Measurements from ENCODE around the gene MXRA7.

MXRA7 gene

DNA sequence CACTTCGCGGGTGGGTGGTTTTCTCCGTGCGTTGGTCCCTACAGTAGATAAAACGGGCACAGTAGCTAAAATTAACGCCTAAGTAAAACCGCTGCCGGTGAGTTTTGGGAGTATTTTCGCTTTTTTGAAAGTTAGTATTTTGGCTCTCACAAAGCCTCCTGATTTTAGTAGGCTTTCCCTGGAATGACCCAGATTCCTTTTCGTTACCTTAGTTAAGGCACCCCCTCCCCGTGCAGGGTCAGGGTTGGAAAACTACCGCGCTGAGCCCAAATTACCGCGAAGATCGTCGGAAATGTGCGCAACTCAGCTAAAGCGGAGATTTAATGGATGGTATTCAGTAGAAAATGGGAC is 38.9 kb downstream of the MXRA7 start:
- Histone ChIP-seq H3K27ac (ENCODE audit: low read length) (peak overlapping the region; percentile 92), H3K4me3 (ENCODE audit: low read depth in 1 of 2, low read length in 2 of 2) (peak overlapping the region; percentile 48 to 70), H3K4me1 (ENCODE audit: insufficient read depth, low read length) (peaks cover 32% of the 10 kb centered on the region), H2AFZ (ENCODE audit: low read depth, low read length) (peak overlapping the region; percentile 73), H3K4me2 (ENCODE audit: insufficient read depth, low read length) (peak overlapping the region; percentile 74), H3K79me2 (ENCODE audit: insufficient read depth, low read length) (peaks cover 8% of the 10 kb centered on the region), H3K36me3 (ENCODE audit: insufficient read depth, low read length) (no peaks in the 10 kb centered on the region), H3K27me3 (ENCODE audit: insufficient read depth, low read length, poor library complexity) (no peaks in the 10 kb centered on the region), H3K9me3 (ENCODE audit: insufficient read depth, low read length, severe bottlenecking) (no peaks in the 10 kb centered on the region), H3K9ac (ENCODE audit: low read depth, low read length) (peak overlapping the region; percentile 85), H4K20me1 (ENCODE audit: insufficient read depth, low read length) (no peaks in the 10 kb centered on the region)
- TF ChIP-seq, protein P1, sequence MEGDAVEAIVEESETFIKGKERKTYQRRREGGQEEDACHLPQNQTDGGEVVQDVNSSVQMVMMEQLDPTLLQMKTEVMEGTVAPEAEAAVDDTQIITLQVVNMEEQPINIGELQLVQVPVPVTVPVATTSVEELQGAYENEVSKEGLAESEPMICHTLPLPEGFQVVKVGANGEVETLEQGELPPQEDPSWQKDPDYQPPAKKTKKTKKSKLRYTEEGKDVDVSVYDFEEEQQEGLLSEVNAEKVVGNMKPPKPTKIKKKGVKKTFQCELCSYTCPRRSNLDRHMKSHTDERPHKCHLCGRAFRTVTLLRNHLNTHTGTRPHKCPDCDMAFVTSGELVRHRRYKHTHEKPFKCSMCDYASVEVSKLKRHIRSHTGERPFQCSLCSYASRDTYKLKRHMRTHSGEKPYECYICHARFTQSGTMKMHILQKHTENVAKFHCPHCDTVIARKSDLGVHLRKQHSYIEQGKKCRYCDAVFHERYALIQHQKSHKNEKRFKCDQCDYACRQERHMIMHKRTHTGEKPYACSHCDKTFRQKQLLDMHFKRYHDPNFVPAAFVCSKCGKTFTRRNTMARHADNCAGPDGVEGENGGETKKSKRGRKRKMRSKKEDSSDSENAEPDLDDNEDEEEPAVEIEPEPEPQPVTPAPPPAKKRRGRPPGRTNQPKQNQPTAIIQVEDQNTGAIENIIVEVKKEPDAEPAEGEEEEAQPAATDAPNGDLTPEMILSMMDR (IDR thresholded peaks at IDR 0.05; ENCODE audit: borderline replicate concordance, extremely low read depth, low read length, poor library complexity, severe bottlenecking): no peak
- ATAC-seq (ENCODE audit: insufficient read depth, low read depth): peak; percentile 11
- no peak for DNase-seq

- H3K9me3 ChIP-seq (ENCODE audit: insufficient read depth, low read length, severe bottlenecking): no peaks in the 10 kb centered on the region
- H3K36me3 ChIP-seq (ENCODE audit: insufficient read depth, low read length): no peaks in the 10 kb centered on the region
- DNase-seq (peak; percentile 100), ATAC-seq (ENCODE audit: insufficient read depth, low read depth) (peak; percentile 98)
- H3K4me3 ChIP-seq (ENCODE audit: low read depth in 1 of 2, low read length in 2 of 2): peak overlapping the region; percentile 48 to 70; a peak in 3 of 4 replicates
- H2AFZ ChIP-seq (ENCODE audit: low read depth, low read length): peak overlapping the region; percentile 92
- peaks cover 28% of the 10 kb centered on the region for H3K4me1 ChIP-seq (ENCODE audit: insufficient read depth, low read length)
- H4K20me1 ChIP-seq (ENCODE audit: insufficient read depth, low read length): no peaks in the 10 kb centered on the region
- peak overlapping the region; percentile 84 for H3K27ac ChIP-seq (ENCODE audit: low read length)
- H3K4me2 ChIP-seq (ENCODE audit: insufficient read depth, low read length): peak overlapping the region; percentile 74
- H3K9ac ChIP-seq (ENCODE audit: low read depth, low read length): peak overlapping the region; percentile 85
- no peaks in the 10 kb centered on the region for H3K27me3 ChIP-seq (ENCODE audit: insufficient read depth, low read length, poor library complexity)
- TF ChIP-seq, protein P1 (IDR thresholded peaks at IDR 0.05; ENCODE audit: borderline replicate concordance, extremely low read depth, low read length, poor library complexity, severe bottlenecking): no peak
- TF ChIP-seq EZH2 (IDR thresholded peaks at IDR 0.05; ENCODE audit: borderline replicate concordance, low read depth, low read length, severe bottlenecking): no peak
- peaks cover 8% of the 10 kb centered on the region for H3K79me2 ChIP-seq (ENCODE audit: insufficient read depth, low read length)
These were observed 39.4 kb downstream of the MXRA7 start for GRCh38 chr17:76671123-76671911.

GRCh38 chr17:76670718-76671122 is 40.0 kb downstream of the MXRA7 start:
- H4K20me1 ChIP-seq (ENCODE audit: insufficient read depth, low read length): no peaks in the 10 kb centered on the region
- H3K9ac ChIP-seq (ENCODE audit: low read depth, low read length): peak overlapping the region; percentile 61
- ATAC-seq (ENCODE audit: insufficient read depth, low read depth): no peak
- no peaks in the 10 kb centered on the region for H3K36me3 ChIP-seq (ENCODE audit: insufficient read depth, low read length)
- TF ChIP-seq, protein P1 (IDR thresholded peaks at IDR 0.05; ENCODE audit: borderline replicate concordance, extremely low read depth, low read length, poor library complexity, severe bottlenecking): no peak
- no peak for TF ChIP-seq EZH2 (IDR thresholded peaks at IDR 0.05; ENCODE audit: borderline replicate concordance, low read depth, low read length, severe bottlenecking)
- peaks cover 8% of the 10 kb centered on the region for H3K79me2 ChIP-seq (ENCODE audit: insufficient read depth, low read length)
- peaks cover 28% of the 10 kb centered on the region for H3K4me1 ChIP-seq (ENCODE audit: insufficient read depth, low read length)
- H3K9me3 ChIP-seq (ENCODE audit: insufficient read depth, low read length, severe bottlenecking): no peaks in the 10 kb centered on the region
- DNase-seq: no peak
- H3K4me2 ChIP-seq (ENCODE audit: insufficient read depth, low read length): peak overlapping the region; percentile 71
- peak overlapping the region; percentile 92 for H2AFZ ChIP-seq (ENCODE audit: low read depth, low read length)
- H3K27ac ChIP-seq (ENCODE audit: low read length): peak overlapping the region; percentile 84
- H3K27me3 ChIP-seq (ENCODE audit: insufficient read depth, low read length, poor library complexity): no peaks in the 10 kb centered on the region
- H3K4me3 ChIP-seq (ENCODE audit: low read depth in 1 of 2, low read length in 2 of 2): peak overlapping the region in 1 of 2 experiments; percentile 70; a peak in 2 of 4 replicates
